ENCODE measurements around the gene ASPRV1.
"Not testable (repeated sequence)": the region's sequence is repeated elsewhere in the genome, so short reads cannot be mapped to it uniquely, and the experiment has no call there.

ASPRV1 gene

DNA sequence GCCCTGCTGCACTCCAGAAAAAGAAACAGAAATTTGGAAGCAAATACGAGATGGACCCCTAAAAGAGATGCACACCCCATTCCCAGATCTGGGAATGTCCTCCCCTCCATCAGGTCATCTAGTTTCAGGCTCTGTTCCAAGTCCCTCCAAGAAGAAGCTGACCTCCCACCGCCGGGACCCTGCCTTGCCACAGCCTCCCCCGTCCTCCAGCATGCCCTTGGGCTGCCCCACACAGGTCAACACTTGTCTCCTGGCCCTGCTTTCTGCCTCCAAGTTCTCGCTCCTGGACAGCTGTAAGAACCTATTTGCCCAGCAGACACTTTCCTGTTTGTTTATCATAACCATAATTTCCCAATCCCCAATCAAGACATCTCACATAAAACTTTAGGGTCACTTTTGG, 2.0 kb downstream of the ASPRV1 start:
- DNase-seq: no peak

DNA sequence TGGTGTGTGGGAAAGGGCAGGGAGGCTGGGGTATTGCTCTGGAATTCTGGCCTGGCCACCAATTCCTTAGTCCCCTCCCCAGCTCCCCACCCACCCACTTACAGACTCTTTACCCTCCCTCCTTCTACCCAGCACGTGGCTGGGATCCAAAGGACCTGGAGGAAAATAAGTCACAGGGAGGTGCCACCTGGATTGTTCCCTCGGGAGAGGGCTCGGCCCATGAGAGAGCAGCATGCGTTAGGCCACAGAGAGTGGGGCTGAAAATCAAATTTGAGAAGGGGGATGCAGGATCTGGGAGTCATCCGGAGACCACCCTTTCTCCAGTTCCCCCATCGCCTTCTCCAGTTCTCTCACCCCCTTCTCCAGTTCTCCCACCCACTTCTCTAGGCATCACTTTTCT, 3.0 kb downstream of the ASPRV1 start:
- no peak for DNase-seq

DNA sequence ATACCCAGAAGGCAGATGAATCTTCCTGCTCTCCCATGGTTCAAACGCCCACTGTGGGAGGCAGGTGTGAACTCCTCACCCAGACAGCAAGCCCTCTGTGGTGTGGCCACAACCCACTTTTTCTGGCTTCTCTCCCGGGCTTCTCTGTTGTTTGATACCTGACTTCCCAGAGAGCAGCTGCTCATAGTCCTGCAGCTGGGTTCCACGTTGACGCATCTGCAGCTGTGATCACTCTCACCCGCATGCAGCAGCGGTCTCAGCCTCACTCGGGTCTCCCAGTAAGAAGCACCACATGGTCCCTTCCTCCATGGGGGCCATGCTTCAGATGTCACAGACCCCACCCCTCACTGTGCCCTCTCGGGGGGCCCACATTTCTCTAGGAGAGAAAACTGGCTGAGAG, 3.5 kb downstream of the ASPRV1 start:
- no peak for DNase-seq

DNA sequence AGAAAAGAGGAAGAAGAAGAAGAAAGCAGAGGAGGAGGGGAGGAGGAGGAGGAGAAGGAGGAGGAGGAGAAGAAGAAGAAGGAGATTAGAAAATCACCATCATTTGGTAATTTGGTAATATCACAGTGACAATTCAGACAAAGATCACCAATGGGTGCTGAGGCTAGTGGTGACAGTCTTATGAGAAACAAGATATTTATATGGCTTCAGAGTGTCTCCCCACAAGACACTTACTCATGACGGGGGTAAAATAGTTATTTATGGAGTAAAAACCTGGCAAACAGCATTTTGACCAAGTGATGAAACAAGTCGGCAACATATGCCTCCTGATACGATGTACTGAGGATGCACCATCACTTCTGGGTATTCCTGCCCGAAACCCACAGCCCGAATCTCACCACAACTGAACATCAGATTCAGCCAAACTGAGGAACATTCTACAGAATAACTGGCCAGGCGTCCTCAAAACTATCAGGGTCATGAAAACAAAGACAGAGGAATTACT, 4.9 kb downstream of the ASPRV1 start:
- DNase-seq: no peak

DNA sequence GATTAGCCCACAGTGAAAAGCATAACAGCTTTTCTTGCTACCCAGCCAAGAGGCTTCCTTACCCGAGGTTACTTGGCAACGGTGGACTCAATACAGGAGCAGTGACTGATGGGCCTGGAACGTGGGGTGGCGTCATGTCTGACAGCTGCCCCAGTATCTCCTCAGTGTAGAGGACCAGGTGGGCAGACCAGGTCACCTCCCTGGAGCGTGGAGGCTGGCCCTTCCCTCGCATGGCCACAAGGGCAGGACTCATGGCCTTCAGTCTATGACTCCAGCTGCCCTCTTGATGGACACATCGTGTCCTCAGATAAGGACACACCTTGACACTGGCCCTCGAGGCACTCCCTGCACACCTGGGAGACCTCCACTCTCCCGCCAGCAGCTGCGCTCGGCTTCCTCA, 6.4 kb downstream of the ASPRV1 start:
- DNase-seq: no peak

DNA sequence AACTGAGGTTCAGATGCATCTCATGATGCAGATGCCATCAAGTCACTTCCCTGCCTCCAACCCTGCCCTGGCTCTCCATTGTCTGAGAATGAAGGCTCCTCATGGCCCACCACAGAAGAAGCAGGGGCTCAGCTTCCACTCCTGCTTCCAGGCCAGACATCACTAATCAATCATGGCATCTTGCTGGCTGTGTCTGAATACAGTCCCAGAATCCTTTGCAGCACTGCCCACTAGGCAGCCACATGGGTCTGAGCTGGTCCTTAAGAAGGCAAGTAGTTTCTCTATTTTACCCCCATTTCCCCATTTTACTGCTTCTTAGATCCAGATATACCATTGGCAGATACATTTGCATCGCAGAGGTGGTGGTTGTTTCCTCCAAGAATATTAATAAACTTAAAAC, 7.3 kb downstream of the ASPRV1 start:
- no peak for DNase-seq

DNA sequence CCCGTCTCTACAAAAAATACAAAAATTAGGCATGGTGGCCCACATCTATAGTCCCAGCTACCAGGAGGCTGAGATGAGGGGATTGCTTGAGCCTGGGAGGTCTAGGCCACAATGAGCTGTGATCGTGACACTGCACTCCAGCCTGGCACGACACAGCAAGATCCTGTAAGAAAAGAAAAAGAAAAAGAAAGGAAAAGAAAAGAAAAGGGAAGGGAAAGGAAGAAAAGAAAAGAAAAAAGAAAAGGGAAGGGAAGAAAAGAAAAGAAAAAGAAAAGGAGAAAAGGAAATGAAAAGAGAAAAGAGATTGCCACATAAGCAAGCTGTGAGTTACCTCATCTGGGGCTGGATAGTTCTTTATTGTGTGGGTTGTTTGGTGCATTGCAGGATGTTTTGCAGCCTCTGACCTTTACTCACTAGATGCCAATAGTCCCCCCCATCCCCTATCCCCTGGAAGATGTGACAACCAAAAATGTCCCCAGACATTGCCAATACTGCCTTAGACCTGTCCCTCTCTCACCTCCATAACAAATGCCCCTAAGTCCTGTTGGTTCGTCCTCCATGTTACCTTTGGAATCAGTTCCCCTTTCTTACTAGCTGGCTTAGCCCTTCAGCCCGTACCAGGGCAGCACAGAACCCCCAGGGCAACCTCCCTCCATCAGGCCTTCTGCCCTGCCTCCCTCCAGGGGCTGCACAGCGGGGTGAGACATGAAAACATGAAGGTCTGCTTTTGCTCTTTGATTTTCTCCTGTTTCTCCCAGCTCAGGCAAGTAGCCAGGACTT, 8.9 kb downstream of the ASPRV1 start:
- no peak for DNase-seq

DNA sequence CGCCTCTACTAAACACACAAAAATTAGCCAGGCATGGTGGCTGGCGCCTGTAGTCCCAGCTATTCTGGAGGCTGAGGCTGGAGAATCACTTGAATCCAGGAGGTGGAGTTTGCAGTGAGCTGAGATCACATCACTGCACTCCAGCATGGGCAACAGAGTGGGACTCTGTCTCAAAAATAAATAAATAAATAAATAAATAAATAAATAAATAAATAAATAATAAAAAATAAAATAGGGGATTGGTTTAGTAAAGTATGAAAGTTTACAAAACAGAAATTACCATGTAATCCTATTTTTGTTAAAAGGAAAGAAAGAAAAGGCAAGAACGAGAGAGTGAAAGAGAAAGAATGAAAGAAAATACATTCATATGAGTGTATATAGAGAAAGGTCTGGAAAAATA, 10.8 kb downstream of the ASPRV1 start:
- DNase-seq: not testable (repeated sequence)

DNA sequence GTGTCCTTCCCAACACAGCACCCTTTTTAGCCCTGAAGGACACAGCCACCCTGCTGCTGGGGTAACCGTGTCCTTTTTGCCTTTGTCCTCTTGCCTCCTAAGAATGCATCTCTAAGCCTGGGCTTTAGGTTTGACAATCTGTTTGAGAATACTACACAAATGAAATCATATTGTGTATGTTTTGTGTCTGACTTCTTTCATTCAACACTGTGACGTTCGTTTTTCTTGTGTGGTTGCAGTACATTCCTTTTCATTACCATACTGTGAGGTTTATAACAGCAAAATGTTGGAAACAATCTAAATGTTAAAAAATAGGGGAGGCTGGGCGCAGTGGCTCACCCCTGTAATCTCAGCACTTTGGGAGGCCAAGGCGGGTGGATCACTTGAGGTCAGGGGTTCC, 11.2 kb downstream of the ASPRV1 start:
- DNase-seq: no peak

DNA sequence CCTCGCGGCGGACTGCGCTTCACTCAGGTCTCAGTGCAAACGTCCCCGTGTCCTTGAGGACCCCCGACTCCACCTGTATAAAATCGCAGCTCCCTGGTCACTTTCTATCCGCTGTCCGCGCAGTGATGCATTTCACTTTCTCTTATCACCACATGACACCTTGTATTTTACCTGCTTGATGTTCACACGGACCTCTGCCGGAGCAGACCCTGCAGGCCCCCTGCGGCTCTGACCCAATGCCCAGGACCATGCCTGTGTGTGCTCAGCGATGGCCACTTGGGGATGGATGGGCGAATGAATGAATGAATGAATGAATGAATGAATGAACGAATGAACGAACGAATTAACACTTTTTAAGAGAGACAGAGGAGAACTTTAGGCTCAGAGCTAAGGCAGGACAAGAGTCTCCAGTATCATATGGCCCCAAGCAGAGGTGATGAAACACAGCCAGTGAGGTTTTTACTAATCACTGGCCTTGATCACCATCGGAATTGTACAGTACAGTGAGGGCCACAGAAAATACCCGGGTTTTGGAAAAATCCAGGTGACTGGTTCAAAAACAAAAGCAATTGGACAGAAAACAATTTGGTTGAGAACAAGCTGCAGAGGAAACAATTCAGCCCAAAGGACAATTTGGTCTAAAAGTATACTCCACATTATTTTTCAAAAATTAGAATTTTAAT, 12.3 kb downstream of the ASPRV1 start:
- DNase-seq: no peak

DNA sequence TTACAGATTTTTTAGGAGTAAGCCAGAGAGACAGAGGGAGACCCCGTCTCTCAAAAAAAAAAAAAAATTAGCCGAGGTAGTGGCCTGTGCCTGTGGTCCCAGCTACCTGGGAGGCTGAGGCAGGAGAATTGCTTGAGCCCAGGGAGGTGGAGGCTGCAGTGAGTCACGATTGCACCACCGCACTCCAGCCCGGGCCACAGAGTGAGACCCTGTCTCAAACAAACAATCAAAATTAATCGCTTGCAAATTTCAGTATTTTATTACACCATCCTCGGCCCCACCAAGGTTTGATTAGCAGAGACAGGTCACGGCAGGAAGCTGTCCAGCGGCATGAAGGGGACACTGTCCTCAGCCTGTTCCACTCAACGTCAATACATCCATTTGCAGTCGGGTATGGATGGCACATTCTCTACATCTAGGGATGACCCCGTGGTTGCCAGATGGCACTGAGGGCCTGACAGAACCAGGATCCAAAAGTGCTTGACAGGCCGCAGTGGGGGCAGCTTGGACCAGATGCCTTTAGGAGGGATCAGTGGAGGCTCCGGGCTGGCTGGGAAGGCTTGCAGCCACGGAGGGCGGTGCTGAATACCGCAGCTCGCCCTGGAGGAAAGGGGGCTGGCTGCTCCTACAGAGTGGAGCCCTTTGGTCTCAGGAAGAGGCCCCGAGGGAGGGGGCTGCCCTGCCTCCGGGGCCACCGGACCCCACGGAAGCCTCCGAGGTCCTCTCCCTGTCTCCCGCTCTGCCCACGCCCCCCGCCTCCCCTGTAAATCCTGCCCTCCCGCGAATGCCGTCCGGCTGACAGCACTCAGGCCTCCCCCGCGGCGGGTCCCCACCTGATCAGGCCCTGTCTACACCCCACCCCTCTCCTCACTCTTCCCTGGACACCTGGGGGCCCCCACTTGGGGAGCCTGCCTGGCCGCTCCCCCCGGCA, 13.1 kb downstream of the ASPRV1 start:
- no peak for DNase-seq

DNA sequence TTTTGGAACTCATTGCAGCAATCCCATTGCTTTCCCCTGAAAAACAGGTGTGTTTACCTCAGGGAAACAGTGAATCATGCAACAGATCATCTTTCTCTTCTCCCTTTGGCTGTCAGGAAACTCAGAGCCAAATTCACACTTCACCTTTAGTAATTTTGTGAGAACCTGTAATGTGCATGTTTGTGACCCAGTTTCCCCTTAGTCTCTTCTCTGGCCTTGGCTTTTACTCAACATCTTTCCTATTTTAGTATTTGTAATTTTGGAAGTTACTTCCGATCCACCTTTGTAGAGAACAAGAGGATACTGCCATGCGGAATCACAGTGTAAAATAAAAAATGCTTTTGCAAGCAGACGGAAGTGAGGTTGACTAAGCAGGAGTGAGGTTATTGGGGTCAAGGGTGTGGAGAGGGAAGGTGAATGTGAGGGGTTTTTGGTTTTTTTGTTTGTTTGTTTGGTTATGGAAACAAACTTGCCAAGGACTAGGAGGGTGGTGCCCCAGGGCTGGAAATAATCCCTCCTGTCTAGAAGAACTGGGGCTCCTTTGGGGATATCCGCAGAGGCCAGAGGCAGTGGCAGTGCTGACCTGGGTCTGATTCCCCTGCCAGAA, 14.0 kb downstream of the ASPRV1 start:
- no peak for DNase-seq

DNA sequence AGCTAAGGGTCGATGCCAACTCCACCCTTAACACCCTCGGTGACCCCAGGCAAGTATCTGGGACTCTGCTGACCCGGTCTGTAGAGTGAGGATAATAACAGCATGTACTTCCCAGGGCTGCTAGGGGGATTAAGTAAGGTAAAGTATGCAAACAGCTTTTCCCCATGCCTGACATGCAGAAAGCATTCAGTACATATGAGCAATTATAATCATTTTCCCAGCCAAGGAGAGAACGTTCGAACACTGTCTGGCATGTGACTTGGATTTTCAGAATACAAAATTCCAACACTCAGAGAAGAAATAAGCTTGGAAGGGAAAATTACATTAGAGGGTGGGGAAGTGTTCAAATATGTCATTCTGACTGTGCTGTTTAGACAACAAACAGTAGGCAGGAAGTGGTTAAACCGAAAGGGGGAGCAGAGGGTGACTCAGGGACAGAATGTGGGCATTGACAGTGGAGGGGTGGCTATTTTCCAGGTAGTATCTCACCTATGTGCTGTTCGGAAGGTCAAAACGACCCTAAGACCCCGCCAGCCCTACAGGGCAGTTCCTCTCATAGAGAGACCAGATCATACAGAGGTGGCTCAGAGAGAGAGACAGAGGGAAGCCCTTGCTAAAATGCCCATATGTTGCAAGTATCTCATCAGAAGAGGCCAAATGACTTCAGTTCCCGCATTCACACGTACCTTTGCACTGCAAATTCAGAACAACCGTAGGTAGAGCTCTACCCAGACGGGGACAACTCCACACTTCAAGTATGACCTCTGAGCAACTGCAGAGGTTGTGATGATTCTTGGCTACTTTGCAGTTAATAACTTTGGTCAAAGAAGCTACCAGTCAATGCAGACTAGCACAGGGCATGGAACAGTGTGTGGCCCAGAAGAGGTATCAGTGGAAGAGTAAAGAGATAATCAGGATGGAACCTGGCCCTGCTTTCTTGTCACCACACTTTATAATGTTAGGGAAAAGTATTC, 14.8 kb downstream of the ASPRV1 start:
- peak in 1 of 2 experiments; percentile 47 for DNase-seq

DNA sequence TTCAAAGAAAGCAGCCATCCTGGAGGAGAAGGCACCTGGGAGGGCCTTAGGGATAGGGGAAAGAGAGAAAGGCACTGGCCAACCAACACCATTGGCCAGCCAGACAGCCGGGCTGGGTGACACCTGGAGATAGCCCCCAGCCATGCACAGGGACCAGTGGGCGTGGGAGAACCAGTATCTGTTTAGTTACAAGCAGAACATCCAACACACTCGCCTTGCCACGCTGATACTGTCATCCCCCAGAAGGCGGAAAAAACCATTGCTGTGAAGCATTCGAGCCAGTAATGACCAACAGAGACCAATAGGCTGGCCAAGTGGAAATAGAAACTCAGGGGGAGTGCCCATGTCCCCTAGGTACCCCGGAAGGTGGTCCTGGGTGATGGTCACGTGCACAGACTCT, 15.5 kb downstream of the ASPRV1 start:
- no peak for DNase-seq

DNA sequence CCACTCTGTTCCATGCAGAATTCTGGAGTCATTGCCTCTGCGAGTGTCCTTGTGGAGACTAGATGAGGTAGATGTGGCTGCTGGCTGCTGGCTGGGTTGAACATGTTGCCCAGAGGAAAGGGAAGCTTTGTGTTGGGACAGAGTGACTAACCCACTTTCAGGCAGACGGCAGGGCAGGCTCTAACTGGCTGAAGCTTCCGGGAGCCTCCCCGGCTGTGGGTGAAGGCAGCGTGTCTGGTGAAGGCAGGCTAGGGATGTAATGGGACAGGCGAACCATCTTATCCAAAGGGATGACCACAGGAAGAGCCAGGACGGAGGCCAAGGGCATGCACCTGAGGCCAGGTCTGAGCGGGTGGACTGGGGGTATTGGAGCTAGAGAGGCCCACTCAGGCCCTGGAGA, 16.0 kb downstream of the ASPRV1 start:
- no peak for DNase-seq

DNA sequence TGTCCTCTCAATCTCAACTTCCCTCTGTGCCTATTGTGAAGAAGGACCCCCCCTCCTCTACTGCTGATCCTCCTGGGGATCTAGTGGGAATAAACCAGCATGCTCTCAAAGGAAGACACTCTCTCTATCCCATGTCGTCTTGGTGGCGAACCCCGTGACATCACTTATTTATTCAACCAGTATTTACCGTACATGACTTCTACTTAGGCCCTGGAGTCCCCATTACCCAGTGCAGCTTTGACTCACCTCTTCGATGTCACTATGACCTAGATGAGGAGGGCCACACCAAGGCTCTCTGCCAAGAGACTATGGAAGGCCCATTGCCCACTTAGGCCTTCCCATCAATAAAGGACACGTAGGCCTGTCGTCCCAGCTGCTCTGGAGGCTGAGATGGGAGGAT, 16.7 kb downstream of the ASPRV1 start:
- no peak for DNase-seq

DNA sequence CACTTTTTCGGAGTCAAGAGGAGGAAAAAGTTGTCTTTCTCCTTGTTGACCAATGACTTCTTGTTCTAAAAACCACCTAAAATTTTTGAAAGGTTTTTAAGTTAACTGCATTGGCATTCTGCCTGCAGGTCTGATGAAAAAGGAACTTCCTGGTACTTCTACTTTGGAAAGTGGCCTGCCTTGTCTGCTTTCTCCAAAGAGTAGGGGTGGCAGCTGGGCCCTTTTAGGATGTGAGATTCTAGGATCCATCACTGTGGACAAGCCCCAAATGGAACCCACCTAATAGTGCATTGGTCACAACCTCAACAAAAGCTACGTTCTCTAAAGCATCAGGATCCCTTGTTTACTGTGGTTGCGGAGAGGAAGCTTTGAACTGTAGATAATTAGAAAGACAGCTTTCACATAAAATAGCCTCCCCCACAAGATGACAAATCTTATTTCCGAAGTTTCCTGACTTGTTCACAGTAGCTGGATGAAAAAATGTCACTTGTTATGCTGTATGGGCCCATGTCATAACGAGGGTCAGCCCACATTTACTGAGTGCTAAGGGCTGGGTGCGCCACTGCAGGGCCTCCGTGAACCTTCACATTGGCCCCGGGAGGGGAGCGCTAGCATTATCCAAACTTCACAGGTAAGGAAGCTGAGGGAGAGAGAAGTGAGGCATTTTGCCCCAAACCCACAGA, 17.4 kb downstream of the ASPRV1 start:
- no peak for DNase-seq

DNA sequence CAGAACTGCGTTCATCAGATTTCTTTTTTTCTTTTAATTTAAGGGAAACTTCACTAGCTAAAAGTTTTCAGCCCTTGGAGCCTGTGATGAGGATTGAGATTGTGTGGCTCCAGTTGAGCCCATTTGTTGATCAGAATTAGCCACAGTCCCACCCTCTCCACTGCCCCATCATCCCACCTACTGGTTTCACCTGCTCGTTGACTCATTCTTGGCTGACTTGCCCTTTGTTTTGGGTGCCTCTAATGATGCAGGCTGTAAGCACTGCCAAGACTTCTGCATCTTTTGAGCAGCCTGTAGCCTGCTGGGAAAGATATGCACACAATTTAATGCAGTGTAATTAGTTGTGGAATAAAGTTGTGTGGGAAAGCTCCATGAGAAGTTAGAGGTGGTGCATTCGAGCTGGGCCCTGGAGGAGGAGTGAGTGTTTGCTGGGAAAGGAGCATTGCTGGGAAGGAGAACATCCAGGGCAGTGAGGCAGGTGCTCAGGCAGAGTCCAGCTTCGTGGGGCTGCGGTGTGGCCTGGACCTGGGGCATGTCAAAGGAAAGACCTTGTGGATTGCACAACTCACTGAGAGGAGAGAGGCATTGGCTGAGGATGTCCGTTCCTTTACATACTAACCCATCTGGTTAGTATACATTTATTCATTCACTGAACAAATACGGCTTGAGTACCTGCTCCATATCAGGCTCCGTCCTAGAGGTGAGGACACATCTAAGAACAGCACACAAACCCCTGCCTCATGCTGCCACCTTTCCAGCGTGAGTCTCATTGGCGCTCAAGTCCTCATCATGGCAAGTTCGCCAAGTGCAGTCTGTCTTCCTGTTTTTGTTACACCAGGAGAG, 18.2 kb downstream of the ASPRV1 start:
- no peak for DNase-seq

DNA sequence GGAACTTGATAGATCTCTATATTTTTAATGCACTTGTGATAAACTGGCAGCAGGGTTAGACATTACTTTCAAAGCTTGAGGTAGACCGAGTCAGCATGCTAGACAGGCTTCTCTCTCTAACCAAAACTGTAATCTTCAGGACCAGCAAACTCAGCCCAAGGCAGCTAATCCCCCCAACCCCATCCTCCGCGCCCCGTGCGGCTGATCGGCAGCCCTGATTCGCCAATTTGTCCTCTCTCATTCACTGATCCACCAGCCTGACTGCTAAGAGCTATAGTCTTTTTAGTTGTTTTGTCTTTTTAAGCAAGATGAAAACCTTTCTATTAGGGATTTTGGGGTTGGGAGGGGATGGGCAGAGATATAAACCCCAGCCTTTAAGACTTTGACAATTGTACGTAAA, 20.7 kb downstream of the ASPRV1 start:
- no peak for DNase-seq

DNA sequence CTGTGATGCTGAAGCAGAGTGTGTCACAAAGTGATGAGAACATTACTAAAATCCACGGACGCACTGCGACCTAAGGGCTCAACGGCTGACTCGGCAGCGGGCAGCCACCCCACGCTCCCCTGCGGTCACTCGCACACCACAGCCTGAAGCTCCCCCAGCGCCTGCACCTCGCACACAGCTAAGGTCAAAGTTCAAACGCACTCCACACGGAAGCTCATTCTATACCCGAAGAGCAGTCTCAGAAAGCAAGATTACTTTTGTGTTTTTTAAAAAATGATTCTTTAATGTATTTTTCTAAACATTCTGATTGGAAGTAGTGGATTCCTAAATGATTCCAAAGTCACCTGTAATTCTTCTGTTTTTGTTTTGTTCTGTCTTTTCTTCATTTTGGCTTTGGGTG, 21.7 kb downstream of the ASPRV1 start:
- DNase-seq: no peak

Measured in stimulated activated CD4-positive, alpha-beta T cell treated with anti-CD3 and anti-CD28 coated beads, Interleukin-4, amount 100 ng/mL, for 4 hours (primary cell).